ENCODE data around the gene KRTAP4-4.
"Not testable (repeated sequence)": the region's sequence is repeated elsewhere in the genome, so short reads cannot be mapped to it uniquely, and the experiment has no call there.

- TF ChIP-seq CTCF (IDR thresholded peaks at IDR 0.05); ZFX (IDR thresholded peaks at IDR 0.05; ENCODE audit: borderline replicate concordance): not testable (repeated sequence)
These were observed 40.6 kb downstream of the KRTAP4-4 start for GRCh38 chr17:41119696-41120690.

Measured in 22Rv1 (cell line).